HepG2 (cell line): ENCODE results near the gene ATRX. TPM values are rescaled to one million over a fixed set of nuclear protein-coding genes. Genes with fewer than 3 reads are reported as not detected.
A peak's percentile ranks its signal among the peaks of the same experiment; 100 is the strongest.

Source experiments
- ATAC-seq: fragments of 200-7000 bp; cut with Tn5 transposase; 3 replicates; pipeline ENCODE4 v1.9.1; 2020; ENCODE audit warnings: mild to moderate bottlenecking, moderate library complexity
- BruUV-seq: library from RNA; stranded (reverse); fragments of 400-500 nt; replicated peaks from 2 replicates; lab custom pipeline; 2021; lab: Mats Ljungman, UMichigan
- CTCF ChIA-PET: fragments of 300-600 bp; formaldehyde crosslinking; extraction: SDS; loops from one replicate; lab custom pipeline; 2021; ENCODE audit warnings: low total read pairs, inconsistent platforms, low intra/inter-chr PET ratio; lab: Yijun Ruan, JAX
- POLR2A ChIA-PET: fragments of 350-600 bp; sonication (Branson Sonifier 250); formaldehyde crosslinking; loops from one replicate; lab custom pipeline; 2020; ENCODE audit warnings: antibody characterized with exemption, inconsistent platforms; lab: Yijun Ruan, JAX
- DNase-seq: peaks from one replicate; pipeline ENCODE4 v3.0.0-alpha.2; 2015; ENCODE audit warnings: low spot score
- FAIRE-seq: peaks from 3 replicates; lab custom pipeline; 2011; peaks lifted over from hg19 to GRCh38; lab: Jason Lieb, UNC
- H2AFZ ChIP-seq: one replicate; pipeline ENCODE4 v1.6.1; 2011; ENCODE audit warnings: low read length, inconsistent platforms
- H3K27ac ChIP-seq: fragments of 300-600 bp; 3 replicates; pipeline ENCODE4 v1.8.0; 2011; ENCODE audit warnings: mixed run types, mild to moderate bottlenecking, mixed read lengths, low read length, inconsistent platforms; ENCODE audit not compliant: insufficient read depth; ENCODE audit errors: extremely low read length
- H3K27me3 ChIP-seq, 2 experiments: fragments of 200-600 bp in 1 of 2; 2 replicates in 1 of 2; 3 replicates in 1 of 2; pipeline versions ENCODE4 v1.6.0 to v1.8.0; 2011; ENCODE audit warnings: low read length in 2 of 2, mild to moderate bottlenecking in 2 of 2, moderate library complexity in 2 of 2, inconsistent platforms in 1 of 2; ENCODE audit not compliant: insufficient read depth in 2 of 2, control insufficient read depth in 1 of 2
- H3K36me3 ChIP-seq, 2 experiments: fragments of 200-600 bp in 1 of 2; replicated peaks in 1 of 2; 2 replicates in 1 of 2; 3 replicates in 1 of 2; pipeline versions ENCODE4 v1.5.1 to v1.8.0; 2011; ENCODE audit warnings: low read length in 2 of 2, inconsistent platforms in 1 of 2; ENCODE audit not compliant: insufficient read depth in 2 of 2, control insufficient read depth in 1 of 2
- H3K4me1 ChIP-seq: 2 replicates; pipeline ENCODE4 v1.5.1; 2012; ENCODE audit warnings: low read length, inconsistent platforms; ENCODE audit not compliant: insufficient read depth
- H3K4me2 ChIP-seq: 2 replicates; pipeline ENCODE4 v1.6.0; 2011; ENCODE audit warnings: low read depth, low read length, inconsistent platforms
- H3K4me3 ChIP-seq, 3 experiments: fragments of 200-600 bp in 1 of 3; sonication (generic), shearing (Covaris generic) in 1 of 3; replicated peaks in 1 of 3; 2 replicates each; pipeline ENCODE4 v1.5.1; 2011 to 2016; ENCODE audit warnings: low read length in 3 of 3, inconsistent platforms in 2 of 3, low read depth in 2 of 3, mild to moderate bottlenecking in 2 of 3, control low read depth in 1 of 3, mixed read lengths in 1 of 3; ENCODE audit not compliant: insufficient read depth in 1 of 3
- H3K79me2 ChIP-seq: one replicate; pipeline ENCODE4 v1.6.1; 2011; ENCODE audit warnings: low read length, inconsistent platforms; ENCODE audit not compliant: insufficient read depth
- H3K9ac ChIP-seq: 2 replicates; pipeline ENCODE4 v1.6.0; 2011; ENCODE audit warnings: mild to moderate bottlenecking, low read depth, low read length, inconsistent platforms; ENCODE audit not compliant: insufficient read depth
- H3K9me3 ChIP-seq: 2 replicates; pipeline ENCODE4 v1.5.1; 2012; ENCODE audit warnings: mild to moderate bottlenecking, low read length
- H4K20me1 ChIP-seq: 2 replicates; pipeline ENCODE4 v1.6.0; 2011; ENCODE audit warnings: inconsistent platforms, mild to moderate bottlenecking, low read length, moderate library complexity; ENCODE audit not compliant: insufficient read depth
- AHDC1 ChIP-seq: sonication (generic); formaldehyde crosslinking; IDR thresholded peaks from 2 replicates; pipeline ENCODE4 v1.5.1; 2020; ENCODE audit warnings: mild to moderate bottlenecking, missing genetic modification reagents, borderline replicate concordance
- BHLHE40 ChIP-seq: IDR thresholded peaks from 2 replicates; pipeline ENCODE4 v1.6.1; 2011; ENCODE audit warnings: low read length, improper control_type of control experiment
- MAFK ChIP-seq, 2 experiments: IDR thresholded peaks in 1 of 2; conservative IDR thresholded peaks in 1 of 2; 2 replicates each; pipeline ENCODE4 v1.6.1; 2011; ENCODE audit warnings: improper control_type of control experiment in 2 of 2, low read length in 2 of 2
- NCOA1 ChIP-seq: sonication (generic); formaldehyde crosslinking; IDR thresholded peaks from 2 replicates; pipeline ENCODE4 v1.9.0; 2021; ENCODE audit warnings: missing genetic modification reagents
- WGBS: methylation state at CpG from one replicate; pipeline ENCODE4 v1.1.6; 2017; ENCODE audit warnings: low lambda C conversion rate; 5-methylcytosine and 5-hydroxymethylcytosine counted together
- in situ Hi-C: cut with HindIII; loops from 2 replicates; pipeline ENCODE4 v1.10.0; 2017; ENCODE audit warnings: low pct_unique_long_range_greater_than_20kb; ENCODE audit not compliant: extremely low pct_ligation_motif_present
- intact Hi-C: fragments of 100-400 bp; cut with micrococcal nuclease; formaldehyde crosslinking; loops from one replicate; pipeline ENCODE4 v1.10.0; 2022; ENCODE audit not compliant: unreplicated experiment
- polyA plus RNA-seq, 8 experiments: library from polyadenylated mRNA; depleted of rRNA in 3 of 8; stranded (reverse) in 7 of 8; unstranded in 1 of 8; fragments of >200 nt; fragmentation: Illumina TruSeq in 4 of 8; extraction: Trizol in 4 of 8; gene quantifications; 2 replicates each; pipeline versions ENCODE4 v1.2.1 to v1.2.3, GENCODE V29; 2011 to 2016; ENCODE audit warnings: low read depth in 4 of 8, missing spikeins in 1 of 8, mixed read lengths in 1 of 8; ENCODE audit not compliant: insufficient read depth in 1 of 8
- total RNA-seq, 5 experiments: library from RNA; depleted of rRNA; stranded (reverse); fragments of >200 nt; fragmentation: Illumina TruSeq; extraction: Trizol; gene quantifications; 2 replicates each; pipeline ENCODE4 v1.2.3, GENCODE V29; 2016; ENCODE audit warnings: low read depth in 1 of 5

ATRX gene
- total and polyA plus RNA-seq, 2 of the 13 experiments (the other 11 are each of a cell fraction or from before 2014, with no cell fraction given), result 26.1 to 44.5 TPM

- TF ChIP-seq AHDC1 (no peak), NCOA1 (CRISPR knock-in tag) (no peak)
Measured at GRCh38 chrX:77639820-77640219, 146.2 kb downstream of the ATRX start (continued).

- BruUV-seq, result no TSS peak
- 94% methylated on average over 7 of the region's 8 CpGs for WGBS
- in situ Hi-C loops (no loop called here), intact Hi-C loops (no loop called here)
- H3K9ac ChIP-seq, result no peak overlapping the region
- H3K27ac ChIP-seq, result no peak overlapping the region
- ChIA-PET POLR2A (no interaction called here), CTCF (no interaction called here)
- H4K20me1 ChIP-seq, result no peaks in the 10 kb centered on the region
- no peak overlapping the region for H3K4me2 ChIP-seq
- FAIRE-seq (no peak), DNase-seq (no peak), ATAC-seq (no peak)
- no peaks in the 10 kb centered on the region for H3K79me2 ChIP-seq
- no peak overlapping the region for H3K4me3 ChIP-seq
- H3K27me3 ChIP-seq, result no peaks in the 10 kb centered on the region
- H2AFZ ChIP-seq, result no peak overlapping the region
- H3K4me1 ChIP-seq, result no peaks in the 10 kb centered on the region
- H3K9me3 ChIP-seq, result no peaks in the 10 kb centered on the region
- peaks cover 0 to 7% of the 10 kb centered on the region in 2 experiments; a peak in 2 of 5 replicates for H3K36me3 ChIP-seq
- TF ChIP-seq BHLHE40 (no peak), MAFK (conservative IDR thresholded peaks at IDR 0.05 in 1 of 2, IDR thresholded peaks at IDR 0.05 in 1 of 2; ENCODE audit: low read length in 2 of 2) (peak; percentile 12 to 36; a peak in 1 of 4 replicates)
- TF ChIP-seq, all 625 proteins: peak for 1
Measured at GRCh38 chrX:77638397-77638796, 147.6 kb downstream of the ATRX start.
